Activated CD4-positive, alpha-beta memory T cell treated with anti-CD3 and anti-CD28 coated beads for 36 hours (primary cell): ENCODE results near the gene C15orf61. TPM values are rescaled to one million over a fixed set of nuclear protein-coding genes. Genes with fewer than 3 reads are reported as not detected.
A peak's percentile ranks its signal among the peaks of the same experiment; 100 is the strongest.

ENCODE experiments used
- CTCF ChIA-PET: fragments of 350-600 bp; sonication (Branson Sonifier 250); formaldehyde crosslinking; loops from one replicate; lab custom pipeline; 2021; ENCODE audit warnings: antibody characterized with exemption, inconsistent platforms; lab: Charles Lee
- POLR2A ChIA-PET: fragments of 350-600 bp; sonication (Branson Sonifier 250); formaldehyde crosslinking; loops from one replicate; lab custom pipeline; 2021; ENCODE audit warnings: antibody characterized with exemption; lab: Charles Lee
- DNase-seq: peaks from one replicate; pipeline ENCODE4 v3.0.0-alpha.2; 2020
- H3K27ac Mint-ChIP-seq: one replicate; pipeline ENCODE4 v1.8.0; 2021; ENCODE audit warnings: mixed read lengths
- H3K27me3 Mint-ChIP-seq: one replicate; pipeline ENCODE4 v1.8.0; 2021; ENCODE audit warnings: mixed read lengths
- H3K36me3 Mint-ChIP-seq: one replicate; pipeline ENCODE4 v1.8.0; 2021; ENCODE audit warnings: mixed read lengths
- H3K4me1 Mint-ChIP-seq: one replicate; pipeline ENCODE4 v1.8.0; 2021; ENCODE audit warnings: low read depth, mixed read lengths
- H3K4me3 Mint-ChIP-seq: one replicate; pipeline ENCODE4 v1.8.0; 2021; ENCODE audit warnings: mild to moderate bottlenecking, mixed read lengths
- H3K9me3 Mint-ChIP-seq: one replicate; pipeline ENCODE4 v1.8.0; 2021; ENCODE audit warnings: mixed read lengths
- intact Hi-C: fragments of 100-400 bp; cut with micrococcal nuclease; formaldehyde crosslinking; loops from one replicate; pipeline ENCODE4 v1.15.1; 2023
- total RNA-seq, 2 experiments: library from RNA; stranded (reverse); gene quantifications; one replicate each; pipeline ENCODE4 v1.2.3, GENCODE V29; 2021

C15orf61 gene
- total RNA-seq, 2 experiments from 2014 or later: 4.1 to 4.3 TPM

DNA sequence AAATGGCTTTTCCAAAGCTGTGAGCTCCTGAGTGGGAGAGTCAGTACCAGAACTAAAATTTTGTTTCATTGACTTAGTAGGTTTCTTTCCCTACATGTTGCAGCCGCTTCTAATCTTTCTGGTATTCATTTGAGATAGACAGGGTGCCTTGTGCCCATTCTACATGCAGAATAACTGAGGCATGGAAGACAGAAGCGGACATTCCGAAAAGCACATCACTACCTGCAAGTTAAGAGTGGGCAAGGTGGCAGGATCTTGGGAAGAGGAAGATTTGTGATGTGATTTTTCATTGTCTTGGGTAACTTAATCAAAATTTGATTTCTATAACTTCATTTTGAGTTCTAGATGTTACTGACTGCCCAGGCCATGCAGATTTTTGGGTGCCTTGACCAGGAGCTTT is 23.5 kb downstream of the C15orf61 start:
- H3K27ac Mint-ChIP-seq: no peak overlapping the region
- POLR2A ChIA-PET: interaction anchor here (2.9 kb wide), 1 partner anchor 23 kb away, joined by 20 read pairs; the partner anchor contains the start of gene C15orf61

DNA sequence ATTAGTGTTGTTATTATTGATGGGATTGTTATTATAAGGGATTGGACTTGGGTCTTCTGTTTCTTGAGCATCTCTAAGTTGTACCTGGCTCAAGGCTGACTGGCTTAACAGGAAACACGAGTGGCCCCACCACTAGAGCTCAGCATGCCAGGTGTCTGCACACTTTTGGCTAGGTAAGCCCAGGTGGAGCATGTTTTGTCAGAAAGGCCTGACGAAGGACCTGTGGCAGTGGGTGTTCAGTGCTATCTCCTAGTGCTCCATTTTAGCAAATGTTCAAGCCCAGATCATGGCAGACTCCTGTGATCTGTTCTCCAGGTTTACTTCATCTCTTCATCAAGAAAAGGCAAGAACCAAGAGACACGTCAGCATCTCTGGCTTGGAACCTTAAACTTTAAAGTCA is 24.9 kb downstream of the C15orf61 start:
- H3K27me3 Mint-ChIP-seq: no peaks in the 10 kb centered on the region
- H3K27ac Mint-ChIP-seq: no peak overlapping the region
- no peak for DNase-seq
- no peak overlapping the region for H3K4me3 Mint-ChIP-seq
- CTCF ChIA-PET: no interaction called here
- H3K36me3 Mint-ChIP-seq: peaks cover 5% of the 10 kb centered on the region
- no peaks in the 10 kb centered on the region for H3K9me3 Mint-ChIP-seq
- peaks cover 36% of the 10 kb centered on the region for H3K4me1 Mint-ChIP-seq
- POLR2A ChIA-PET: no interaction called here
- intact Hi-C loops: no loop called here

More for the DNA sequence above, 23.5 kb downstream of the C15orf61 start:
- Mint-ChIP-seq H3K4me3 (peak overlapping the region; percentile 93), H3K4me1 (peaks cover 44% of the 10 kb centered on the region), H3K27me3 (no peaks in the 10 kb centered on the region), H3K9me3 (no peaks in the 10 kb centered on the region), H3K36me3 (no peaks in the 10 kb centered on the region)
- DNase-seq: no peak
- intact Hi-C loops: loop anchor here (5.0 kb wide), 1 partner anchor 298 kb away; the partner anchor contains the start of gene RNU6-1
- CTCF ChIA-PET: no interaction called here

DNA sequence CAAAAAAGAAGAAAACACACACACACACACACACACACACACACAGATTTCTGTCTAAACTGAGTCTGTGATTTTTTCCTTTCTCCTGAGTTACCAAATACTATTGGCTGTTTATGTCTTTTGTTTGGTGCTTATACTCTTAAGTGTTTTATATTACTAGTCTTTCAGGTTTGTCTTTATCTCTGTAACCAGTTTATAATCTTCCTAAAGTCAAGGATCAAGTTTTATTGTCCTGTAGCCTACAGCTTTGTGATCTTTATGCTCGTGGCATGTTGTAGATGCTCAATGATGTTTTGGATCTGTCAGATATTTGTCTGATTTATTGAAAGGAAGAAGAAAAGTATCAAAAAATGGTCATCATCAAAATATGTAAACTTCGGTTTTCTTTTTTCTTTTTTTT is 26.1 kb downstream of the C15orf61 start:
- H3K27ac Mint-ChIP-seq: no peak overlapping the region
- CTCF ChIA-PET: no interaction called here
- no peaks in the 10 kb centered on the region for H3K27me3 Mint-ChIP-seq
- no peaks in the 10 kb centered on the region for H3K9me3 Mint-ChIP-seq
- no peak overlapping the region for H3K4me3 Mint-ChIP-seq
- intact Hi-C loops: no loop called here
- no peak for DNase-seq
- H3K36me3 Mint-ChIP-seq: peaks cover 9% of the 10 kb centered on the region
- peaks cover 33% of the 10 kb centered on the region for H3K4me1 Mint-ChIP-seq
- POLR2A ChIA-PET: no interaction called here

DNA sequence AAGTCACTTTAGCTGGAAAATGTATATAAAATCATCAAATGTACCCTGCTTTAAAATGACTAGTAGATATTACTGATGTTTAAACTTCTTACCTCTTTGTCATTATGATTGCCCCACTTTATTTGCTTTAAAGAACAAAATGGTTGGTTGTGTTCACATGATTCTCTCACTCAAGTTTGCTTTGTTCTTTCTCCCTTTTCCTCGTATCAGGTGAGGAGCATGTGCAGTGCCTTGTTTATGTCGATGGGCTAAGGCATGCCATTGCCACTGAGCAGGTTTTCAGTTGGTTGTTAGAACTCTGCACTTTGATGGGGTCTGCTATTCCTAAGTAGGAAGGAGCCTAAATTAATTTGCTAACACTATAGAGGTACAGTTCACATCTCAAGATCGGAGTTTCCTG is 26.9 kb downstream of the C15orf61 start:
- no peaks in the 10 kb centered on the region for H3K27me3 Mint-ChIP-seq
- intact Hi-C loops: no loop called here
- H3K27ac Mint-ChIP-seq: no peak overlapping the region
- H3K4me3 Mint-ChIP-seq: no peak overlapping the region
- no peaks in the 10 kb centered on the region for H3K9me3 Mint-ChIP-seq
- ChIA-PET CTCF (no interaction called here), POLR2A (no interaction called here)
- no peak for DNase-seq
- peaks cover 33% of the 10 kb centered on the region for H3K4me1 Mint-ChIP-seq
- peaks cover 9% of the 10 kb centered on the region for H3K36me3 Mint-ChIP-seq

DNA sequence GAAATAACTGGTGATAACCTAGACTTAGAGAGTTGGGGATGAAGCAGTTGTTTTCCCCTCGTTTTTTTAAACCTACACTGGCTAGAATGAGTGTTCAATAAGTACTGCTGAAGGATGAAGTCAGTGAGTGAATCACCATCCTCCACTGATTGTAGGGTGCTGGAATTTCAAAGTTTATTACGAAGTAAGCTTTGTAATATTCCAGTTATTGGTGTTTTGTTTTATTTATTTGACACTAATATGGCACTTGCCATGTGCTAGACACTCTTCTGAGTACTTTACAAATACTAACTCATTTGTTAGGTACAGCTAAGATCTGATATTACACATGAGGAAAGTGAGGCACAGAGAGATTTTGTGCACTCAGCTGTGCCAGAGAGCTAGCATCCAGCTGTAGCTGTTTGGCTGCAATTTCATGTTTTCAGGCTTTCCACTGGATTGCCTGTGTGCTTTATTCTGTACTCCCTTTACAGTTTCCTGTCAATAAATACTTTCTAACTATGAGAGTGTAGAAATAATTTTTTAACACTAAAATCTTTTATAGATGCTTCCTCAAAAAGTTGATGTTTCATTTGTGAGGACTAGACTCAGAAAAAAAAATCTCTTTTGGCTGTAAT is 27.4 kb downstream of the C15orf61 start:
- Mint-ChIP-seq H3K36me3 (peaks cover 13% of the 10 kb centered on the region), H3K4me1 (peaks cover 29% of the 10 kb centered on the region), H3K27ac (no peak overlapping the region), H3K9me3 (no peaks in the 10 kb centered on the region), H3K27me3 (no peaks in the 10 kb centered on the region), H3K4me3 (no peak overlapping the region)
- no peak for DNase-seq
- ChIA-PET POLR2A (no interaction called here), CTCF (no interaction called here)
- intact Hi-C loops: no loop called here

DNA sequence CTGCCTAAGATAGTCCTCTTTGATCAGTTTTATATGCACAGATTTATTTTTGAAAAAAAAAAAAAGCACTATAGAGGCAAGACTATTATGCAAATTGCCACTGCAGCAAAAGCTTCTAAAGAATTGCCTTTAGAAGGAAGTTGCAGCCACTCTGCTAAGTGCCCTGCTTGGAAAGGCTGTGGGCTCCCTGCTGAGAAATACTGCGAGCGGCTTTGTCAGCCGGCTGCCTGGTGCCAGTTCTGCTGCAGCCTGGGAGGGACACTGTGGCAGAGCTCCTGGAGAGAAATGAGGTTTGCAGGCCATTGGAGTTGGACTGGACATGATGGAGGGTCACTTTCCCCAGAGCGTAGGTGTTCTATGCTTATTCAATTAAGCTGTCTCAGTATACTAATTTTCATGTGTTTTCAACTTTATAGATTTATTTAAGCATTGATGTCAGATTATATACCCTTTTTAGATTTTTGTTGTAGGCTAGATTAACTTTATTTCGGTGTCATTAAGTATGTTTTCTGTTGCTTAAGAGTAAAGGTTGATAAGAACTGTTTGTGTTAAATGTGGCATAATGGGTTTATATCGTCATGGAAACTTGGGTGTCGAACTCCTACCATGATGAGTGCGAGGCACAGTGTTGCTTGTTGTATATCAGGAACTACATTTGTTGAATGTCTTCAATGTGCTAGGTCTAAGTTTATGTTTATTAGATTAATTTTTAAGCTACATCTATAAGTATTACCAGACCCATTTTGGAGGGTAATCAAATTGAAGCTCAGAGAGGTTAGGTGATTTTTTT is 28.1 kb downstream of the C15orf61 start:
- Mint-ChIP-seq H3K36me3 (peaks cover 14% of the 10 kb centered on the region), H3K27ac (no peak overlapping the region), H3K27me3 (no peaks in the 10 kb centered on the region), H3K4me3 (no peak overlapping the region), H3K9me3 (no peaks in the 10 kb centered on the region), H3K4me1 (peaks cover 21% of the 10 kb centered on the region)
- intact Hi-C loops: no loop called here
- CTCF ChIA-PET: no interaction called here
- DNase-seq: no peak
- POLR2A ChIA-PET: no interaction called here

DNA sequence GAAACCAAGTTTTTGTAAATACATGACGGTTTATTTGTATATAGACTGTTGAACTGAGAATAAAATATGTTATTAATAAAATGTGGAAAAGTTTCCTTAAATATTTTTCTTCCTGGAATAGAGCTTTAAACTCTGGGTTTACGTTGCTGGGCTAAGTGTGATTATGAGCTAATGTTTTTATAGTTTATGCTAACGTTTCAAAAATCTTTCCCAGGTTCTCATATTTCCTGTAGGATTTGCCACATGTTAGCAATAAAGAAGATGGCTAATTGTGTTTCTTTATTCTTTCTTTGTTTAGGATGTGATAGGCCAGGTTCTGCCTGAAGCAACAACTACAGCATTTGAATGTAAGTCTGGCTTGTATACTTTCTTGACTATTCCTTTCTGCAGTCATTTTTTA is 28.8 kb downstream of the C15orf61 start:
- no peak overlapping the region for H3K27ac Mint-ChIP-seq
- CTCF ChIA-PET: no interaction called here
- H3K4me1 Mint-ChIP-seq: peaks cover 15% of the 10 kb centered on the region
- no peak overlapping the region for H3K4me3 Mint-ChIP-seq
- H3K36me3 Mint-ChIP-seq: peaks cover 14% of the 10 kb centered on the region
- intact Hi-C loops: no loop called here
- DNase-seq: no peak
- POLR2A ChIA-PET: no interaction called here
- no peaks in the 10 kb centered on the region for H3K9me3 Mint-ChIP-seq
- no peaks in the 10 kb centered on the region for H3K27me3 Mint-ChIP-seq

DNA sequence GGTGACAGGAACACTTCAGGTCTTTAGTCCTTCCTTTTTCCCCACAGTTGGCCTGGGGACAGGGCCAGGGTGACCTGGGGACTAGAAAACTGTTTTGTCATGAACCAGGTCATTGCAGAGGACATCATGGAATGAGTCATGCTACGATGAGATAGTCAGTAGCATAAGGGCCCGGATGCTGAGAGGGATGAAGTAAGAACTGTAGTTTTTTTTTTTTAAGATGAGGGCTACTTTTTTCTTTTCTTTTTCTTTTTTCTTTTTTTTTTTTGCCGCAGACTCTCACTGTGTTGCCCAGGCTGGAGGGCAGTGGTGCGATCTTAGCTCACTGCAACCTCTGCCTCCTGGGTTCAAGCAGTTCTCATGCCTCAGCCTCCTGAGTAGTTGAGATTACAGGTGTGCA is 29.6 kb downstream of the C15orf61 start:
- Mint-ChIP-seq H3K27ac (no peak overlapping the region), H3K36me3 (peaks cover 14% of the 10 kb centered on the region), H3K27me3 (no peaks in the 10 kb centered on the region), H3K9me3 (no peaks in the 10 kb centered on the region), H3K4me1 (peaks cover 12% of the 10 kb centered on the region), H3K4me3 (no peak overlapping the region)
- CTCF ChIA-PET: no interaction called here
- DNase-seq: no peak
- intact Hi-C loops: no loop called here
- POLR2A ChIA-PET: no interaction called here

DNA sequence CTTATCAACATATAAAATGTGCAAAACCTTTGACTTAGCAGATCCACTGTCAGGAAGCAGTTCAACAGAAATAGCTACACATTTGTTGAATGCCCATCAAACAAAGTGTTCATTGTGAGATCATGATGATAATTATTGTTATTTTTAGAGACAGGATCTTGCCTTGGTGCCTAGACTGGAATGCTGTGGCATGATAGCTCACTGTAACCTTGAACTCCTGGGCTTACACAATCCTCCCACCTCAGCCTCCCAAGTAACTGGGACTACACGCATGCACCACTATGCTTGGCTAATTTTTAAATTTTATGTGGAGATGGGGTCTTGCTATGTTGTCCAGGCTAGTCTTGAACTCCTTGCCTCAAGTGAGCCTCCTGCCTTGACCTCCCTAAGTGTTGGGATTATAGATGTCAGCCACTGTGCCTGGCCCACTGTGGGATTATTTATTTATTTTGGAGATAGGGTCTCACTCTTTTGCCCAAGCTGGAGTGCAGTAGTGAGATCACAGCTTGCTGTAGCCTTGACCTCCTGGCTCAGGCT is 30.3 kb downstream of the C15orf61 start:
- peaks cover 16% of the 10 kb centered on the region for H3K36me3 Mint-ChIP-seq
- CTCF ChIA-PET: no interaction called here

DNA sequence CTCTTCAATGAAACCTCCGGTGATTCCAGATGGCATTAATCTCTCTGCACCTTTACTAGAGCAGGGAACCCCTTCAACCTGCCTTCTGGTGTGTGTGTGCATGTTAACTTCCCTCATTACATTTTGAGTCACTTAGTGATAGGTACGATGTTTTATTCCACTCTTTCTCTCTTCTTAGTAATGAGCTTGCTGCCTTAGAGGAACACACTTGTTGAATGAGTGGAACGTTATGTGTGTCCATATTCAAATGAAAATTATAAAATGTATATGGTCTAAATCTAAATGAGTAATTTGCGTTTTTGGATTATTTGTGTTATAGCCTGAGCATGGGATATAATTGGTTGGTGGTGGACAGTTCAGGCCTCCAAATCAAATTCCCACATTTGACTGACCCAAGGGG is 33.6 kb downstream of the C15orf61 start:
- ChIA-PET CTCF (interaction anchor here (0.5 kb wide), 1 partner anchor 98 kb away, joined by 3 read pairs; no protein-coding TSS in a partner anchor), POLR2A (no interaction called here)
- intact Hi-C loops: no loop called here
- Mint-ChIP-seq H3K9me3 (no peaks in the 10 kb centered on the region), H3K36me3 (peaks cover 39% of the 10 kb centered on the region), H3K27ac (no peak overlapping the region), H3K27me3 (no peaks in the 10 kb centered on the region), H3K4me3 (no peak overlapping the region), H3K4me1 (peaks cover 3% of the 10 kb centered on the region)
- DNase-seq: no peak

More for the DNA sequence above, 30.3 kb downstream of the C15orf61 start:
- H3K27me3 Mint-ChIP-seq: no peaks in the 10 kb centered on the region
- POLR2A ChIA-PET: no interaction called here
- no peak for DNase-seq
- H3K4me3 Mint-ChIP-seq: no peak overlapping the region
- intact Hi-C loops: no loop called here
- H3K4me1 Mint-ChIP-seq: peaks cover 12% of the 10 kb centered on the region
- H3K9me3 Mint-ChIP-seq: no peaks in the 10 kb centered on the region
- no peak overlapping the region for H3K27ac Mint-ChIP-seq

DNA sequence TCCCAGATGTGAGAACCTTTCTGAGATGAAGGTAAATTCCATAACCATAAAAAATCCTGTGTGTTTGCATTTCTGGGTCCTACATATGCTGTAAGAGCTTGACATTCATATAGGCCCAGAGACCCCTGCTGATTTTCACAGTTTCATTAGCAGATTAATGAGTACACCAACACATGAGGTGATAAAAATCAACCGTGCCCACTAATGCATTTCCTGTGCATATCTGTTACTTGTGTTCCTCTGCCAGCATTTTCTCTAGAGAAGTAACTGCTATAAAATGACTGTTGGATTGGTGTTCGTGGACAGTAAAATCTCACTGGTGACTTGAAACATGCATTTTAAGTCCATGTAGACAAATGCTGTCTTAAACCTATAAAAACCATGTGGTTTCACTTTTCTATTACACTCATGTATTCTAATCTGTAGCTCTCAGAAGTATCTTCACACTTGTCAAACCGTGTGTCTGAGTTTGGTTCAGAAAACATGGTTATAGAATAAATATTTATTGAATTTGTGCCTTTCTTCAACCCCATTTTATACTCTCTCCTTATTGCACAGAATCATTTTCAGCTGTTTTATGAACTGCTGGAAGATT is 36.1 kb downstream of the C15orf61 start:
- Mint-ChIP-seq H3K4me1 (peaks cover 3% of the 10 kb centered on the region), H3K36me3 (peaks cover 30% of the 10 kb centered on the region), H3K9me3 (no peaks in the 10 kb centered on the region), H3K4me3 (no peak overlapping the region), H3K27me3 (no peaks in the 10 kb centered on the region), H3K27ac (no peak overlapping the region)
- no peak for DNase-seq
- intact Hi-C loops: no loop called here
- ChIA-PET CTCF (no interaction called here), POLR2A (no interaction called here)

DNA sequence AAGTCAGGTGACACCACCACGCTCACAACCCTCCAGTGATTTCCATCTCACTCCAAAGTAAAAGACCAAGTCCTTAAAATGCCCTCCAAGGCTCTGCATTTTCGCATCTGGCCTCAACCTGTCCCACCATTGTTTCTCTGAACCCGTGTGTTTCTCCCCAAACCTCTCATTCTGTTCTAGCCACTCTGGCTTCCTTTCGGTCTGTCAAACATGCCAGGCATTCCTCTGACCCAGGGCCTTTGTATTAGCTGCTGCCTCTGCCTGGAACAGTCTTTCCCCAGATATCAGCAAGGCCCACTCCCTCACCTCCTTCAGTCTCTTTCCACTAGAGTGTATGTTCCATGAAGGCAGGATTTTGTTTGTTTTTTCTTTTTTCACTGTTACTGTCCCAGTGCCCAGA is 37.6 kb downstream of the C15orf61 start:
- intact Hi-C loops: no loop called here
- Mint-ChIP-seq H3K27me3 (no peaks in the 10 kb centered on the region), H3K36me3 (peaks cover 27% of the 10 kb centered on the region), H3K9me3 (no peaks in the 10 kb centered on the region), H3K4me1 (peaks cover 3% of the 10 kb centered on the region), H3K4me3 (no peak overlapping the region), H3K27ac (no peak overlapping the region)
- no peak for DNase-seq
- ChIA-PET CTCF (no interaction called here), POLR2A (no interaction called here)
